ENCODE results near the gene CYP4B1. TPM values are rescaled to one million over a fixed set of nuclear protein-coding genes. Genes with fewer than 3 reads are reported as not detected.
"Not testable (repeated sequence)": the region's sequence is repeated elsewhere in the genome, so short reads cannot be mapped to it uniquely, and the experiment has no call there.

Gene CYP4B1
- total RNA-seq, 2 donors from 2014 or later = 41.4 to 73.3 TPM

DNA sequence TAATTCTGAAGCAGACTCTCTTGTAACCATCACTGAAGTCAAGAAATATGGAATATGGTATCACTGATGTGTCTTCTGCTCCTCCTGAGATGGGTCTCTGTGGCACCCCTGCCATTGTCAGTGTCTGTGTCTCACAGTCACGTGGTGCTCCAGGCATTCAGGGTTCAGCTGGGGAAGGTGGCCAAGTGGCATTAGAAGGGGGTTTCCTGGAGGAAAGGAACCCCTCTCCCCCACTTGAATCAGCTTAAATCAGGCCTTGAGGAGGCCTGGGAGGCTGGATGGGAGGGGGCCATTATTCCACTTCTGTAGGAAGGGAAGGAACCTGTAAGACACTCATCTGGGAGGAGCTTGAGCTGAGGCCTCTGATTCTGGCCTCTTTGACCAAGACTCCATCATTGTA is 20.5 kb downstream of the CYP4B1 start:
- no peak for DNase-seq (ENCODE audit: low spot score)
- no peak for TF ChIP-seq POLR2A (IDR thresholded peaks at IDR 0.05)
- TF ChIP-seq POLR2AphosphoS5 (IDR thresholded peaks at IDR 0.05) = no peak
- TF ChIP-seq, protein P1, sequence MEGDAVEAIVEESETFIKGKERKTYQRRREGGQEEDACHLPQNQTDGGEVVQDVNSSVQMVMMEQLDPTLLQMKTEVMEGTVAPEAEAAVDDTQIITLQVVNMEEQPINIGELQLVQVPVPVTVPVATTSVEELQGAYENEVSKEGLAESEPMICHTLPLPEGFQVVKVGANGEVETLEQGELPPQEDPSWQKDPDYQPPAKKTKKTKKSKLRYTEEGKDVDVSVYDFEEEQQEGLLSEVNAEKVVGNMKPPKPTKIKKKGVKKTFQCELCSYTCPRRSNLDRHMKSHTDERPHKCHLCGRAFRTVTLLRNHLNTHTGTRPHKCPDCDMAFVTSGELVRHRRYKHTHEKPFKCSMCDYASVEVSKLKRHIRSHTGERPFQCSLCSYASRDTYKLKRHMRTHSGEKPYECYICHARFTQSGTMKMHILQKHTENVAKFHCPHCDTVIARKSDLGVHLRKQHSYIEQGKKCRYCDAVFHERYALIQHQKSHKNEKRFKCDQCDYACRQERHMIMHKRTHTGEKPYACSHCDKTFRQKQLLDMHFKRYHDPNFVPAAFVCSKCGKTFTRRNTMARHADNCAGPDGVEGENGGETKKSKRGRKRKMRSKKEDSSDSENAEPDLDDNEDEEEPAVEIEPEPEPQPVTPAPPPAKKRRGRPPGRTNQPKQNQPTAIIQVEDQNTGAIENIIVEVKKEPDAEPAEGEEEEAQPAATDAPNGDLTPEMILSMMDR (IDR thresholded peaks at IDR 0.05) = no peak
- H3K4me1 ChIP-seq (replicated peaks) = no peaks in the 10 kb centered on the region
- H3K36me3 ChIP-seq = no peaks in the 10 kb centered on the region
- no peaks in the 10 kb centered on the region for H3K9me3 ChIP-seq
- intact Hi-C loops (cut with DNase I) = no loop called here
- no peak overlapping the region for H3K27ac ChIP-seq
- no peak overlapping the region for H3K4me3 ChIP-seq
- no peaks in the 10 kb centered on the region for H3K27me3 ChIP-seq (replicated peaks; ENCODE audit: insufficient read depth)
- 69% methylated on average over 1 of the region's 1 CpG for WGBS

DNA sequence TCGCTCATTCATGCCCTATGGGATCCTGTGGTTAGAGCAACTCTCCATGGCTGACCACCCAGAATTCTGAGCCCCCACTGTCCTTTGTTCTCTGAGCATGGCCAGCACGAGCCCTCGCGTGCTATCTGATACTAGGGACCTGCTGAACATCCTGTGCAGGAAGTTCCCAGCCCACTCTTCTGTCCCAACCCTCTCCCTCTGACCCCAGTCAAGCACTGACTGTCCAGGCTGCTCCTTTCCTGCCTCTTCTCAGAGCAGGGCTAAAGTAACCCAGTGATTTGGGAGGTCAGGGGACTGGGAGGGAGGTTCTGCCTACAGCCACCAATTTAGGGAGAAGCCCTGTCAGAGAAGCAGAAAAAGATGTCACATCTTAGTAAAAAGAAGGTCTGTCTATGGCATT is 21.2 kb downstream of the CYP4B1 start:
- H3K9me3 ChIP-seq = no peaks in the 10 kb centered on the region
- H3K36me3 ChIP-seq = no peaks in the 10 kb centered on the region
- TF ChIP-seq, protein P1 (IDR thresholded peaks at IDR 0.05) = no peak
- TF ChIP-seq POLR2AphosphoS5 (IDR thresholded peaks at IDR 0.05) = no peak
- TF ChIP-seq POLR2A (IDR thresholded peaks at IDR 0.05) = no peak
- H3K27ac ChIP-seq = no peak overlapping the region
- intact Hi-C loops (cut with DNase I) = no loop called here
- no peak for DNase-seq (ENCODE audit: low spot score)
- 70% methylated on average over 4 of the region's 4 CpGs for WGBS
- H3K4me1 ChIP-seq (replicated peaks) = no peaks in the 10 kb centered on the region
- no peaks in the 10 kb centered on the region for H3K27me3 ChIP-seq (replicated peaks; ENCODE audit: insufficient read depth)
- H3K4me3 ChIP-seq = no peak overlapping the region

DNA sequence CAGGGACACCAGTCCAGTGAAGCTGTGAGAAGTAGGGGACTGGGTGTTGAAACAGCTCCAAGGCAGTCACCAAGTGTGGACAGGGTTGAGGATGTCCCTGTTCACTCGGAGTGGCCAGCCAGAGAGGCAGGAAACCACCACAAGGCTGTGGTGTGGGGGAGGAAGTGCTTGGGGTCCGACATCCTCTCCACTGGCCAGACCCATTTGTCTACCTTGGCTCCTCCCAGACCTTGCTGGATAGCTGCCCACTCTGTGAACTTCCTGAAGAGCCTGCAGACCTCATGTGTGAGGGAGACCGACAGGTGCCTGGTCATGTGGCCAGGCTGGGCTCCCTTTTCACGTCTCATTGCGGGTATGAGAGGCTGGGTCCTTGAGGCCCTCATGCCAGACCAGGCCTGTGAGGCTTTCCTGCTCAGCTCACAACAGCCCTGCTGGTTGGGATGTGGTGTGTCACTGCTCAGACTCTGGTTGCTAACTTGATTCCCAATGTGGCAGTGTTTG is 21.8 kb downstream of the CYP4B1 start:
- TF ChIP-seq POLR2A (IDR thresholded peaks at IDR 0.05) (no peak), POLR2AphosphoS5 (IDR thresholded peaks at IDR 0.05) (no peak)
- TF ChIP-seq, protein P1 (IDR thresholded peaks at IDR 0.05) = no peak
- no peaks in the 10 kb centered on the region for H3K9me3 ChIP-seq
- H3K4me1 ChIP-seq (replicated peaks) = no peaks in the 10 kb centered on the region
- 85% methylated on average over 5 of the region's 5 CpGs for WGBS
- H3K27me3 ChIP-seq (replicated peaks; ENCODE audit: insufficient read depth) = no peaks in the 10 kb centered on the region
- no peak for DNase-seq (ENCODE audit: low spot score)
- no peaks in the 10 kb centered on the region for H3K36me3 ChIP-seq
- intact Hi-C loops (cut with DNase I) = no loop called here
- H3K27ac ChIP-seq = no peak overlapping the region
- no peak overlapping the region for H3K4me3 ChIP-seq

DNA sequence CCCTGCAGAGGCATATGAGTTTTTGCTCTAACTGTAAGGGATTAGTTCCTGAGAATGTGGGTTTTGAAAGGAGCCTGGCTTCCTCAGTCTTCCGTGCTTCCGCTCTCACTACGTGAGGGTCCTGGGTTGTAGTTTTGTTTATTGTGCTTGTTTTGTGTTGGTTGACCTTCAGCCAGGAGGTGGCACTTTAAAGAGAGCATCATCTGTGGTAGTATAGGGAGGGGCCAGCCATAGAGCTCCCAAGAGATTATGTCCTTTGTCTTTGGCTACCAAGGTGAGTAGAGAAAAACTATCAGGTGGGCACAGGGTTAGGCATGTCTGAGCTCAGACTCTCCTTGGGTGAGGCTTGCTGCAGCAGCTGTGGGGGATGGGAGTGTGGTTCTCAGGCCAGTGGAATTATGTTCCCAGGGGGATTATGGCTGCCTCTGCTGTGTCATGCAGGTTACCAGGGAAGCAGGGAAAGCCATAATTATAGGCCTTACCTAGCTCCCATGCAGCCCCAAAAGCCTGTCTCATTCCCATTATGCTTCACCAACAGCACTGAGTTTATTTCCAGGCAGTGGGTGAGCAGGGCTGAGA is 23.5 kb downstream of the CYP4B1 start:
- Histone ChIP-seq H3K4me1 (replicated peaks) (no peaks in the 10 kb centered on the region), H3K4me3 (no peak overlapping the region), H3K27me3 (replicated peaks; ENCODE audit: insufficient read depth) (no peaks in the 10 kb centered on the region), H3K9me3 (no peaks in the 10 kb centered on the region), H3K27ac (no peak overlapping the region), H3K36me3 (no peaks in the 10 kb centered on the region)
- TF ChIP-seq, protein P1 (IDR thresholded peaks at IDR 0.05) = no peak
- no peak for TF ChIP-seq POLR2AphosphoS5 (IDR thresholded peaks at IDR 0.05)
- TF ChIP-seq POLR2A (IDR thresholded peaks at IDR 0.05) = no peak
- no peak for DNase-seq (ENCODE audit: low spot score)
- intact Hi-C loops (cut with DNase I) = no loop called here
- 86% methylated on average over 3 of the region's 3 CpGs for WGBS

DNA sequence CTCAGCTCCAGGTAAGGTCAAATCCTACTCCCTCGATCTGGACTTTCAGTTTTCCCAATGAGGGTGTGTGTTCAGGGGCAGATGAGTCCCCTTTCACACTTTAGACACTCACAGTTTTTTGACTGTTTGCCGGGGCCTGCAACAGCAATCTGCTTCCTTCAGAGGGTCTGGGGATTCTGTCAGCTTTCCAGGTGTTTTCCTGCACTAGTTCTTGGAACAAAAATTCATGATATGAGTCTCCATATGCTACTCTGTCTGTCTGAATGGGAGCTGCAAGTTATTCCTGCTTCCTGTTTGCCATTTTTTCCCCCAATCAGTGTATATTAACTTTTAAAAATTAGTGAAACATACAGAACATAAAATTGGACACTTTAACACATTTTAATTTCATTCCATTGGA is 24.3 kb downstream of the CYP4B1 start:
- TF ChIP-seq POLR2AphosphoS5 (IDR thresholded peaks at IDR 0.05) (no peak), POLR2A (IDR thresholded peaks at IDR 0.05) (no peak)
- TF ChIP-seq, protein P1 (IDR thresholded peaks at IDR 0.05) = no peak

DNA sequence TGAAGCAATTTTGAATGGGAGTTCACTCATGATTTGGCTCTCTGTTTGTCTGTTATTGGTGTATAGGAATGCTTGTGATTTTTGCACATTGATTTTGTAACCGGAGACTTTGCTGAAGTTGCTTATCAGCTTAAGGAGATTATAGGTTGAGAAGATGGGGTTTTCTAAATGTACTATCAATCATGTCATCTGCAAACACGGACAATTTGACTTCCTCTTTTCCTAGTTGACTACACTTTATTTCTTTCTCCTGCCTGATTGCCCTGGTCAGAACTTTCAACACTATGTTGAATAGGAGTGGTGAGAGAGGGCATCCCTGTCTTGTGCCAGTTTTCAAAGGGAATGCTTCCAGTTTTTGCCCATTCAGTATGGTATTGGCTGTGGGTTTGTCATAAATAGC is 28.0 kb downstream of the CYP4B1 start:
- DNase-seq (ENCODE audit: low spot score); intact Hi-C loops (cut with DNase I); H3K36me3 ChIP-seq; H3K27ac ChIP-seq; H3K4me3 ChIP-seq; H3K4me1 ChIP-seq (replicated peaks); H3K9me3 ChIP-seq; H3K27me3 ChIP-seq (replicated peaks; ENCODE audit: insufficient read depth): not testable (repeated sequence)
- WGBS = 73% methylated on average over 2 of the region's 2 CpGs

More for the DNA sequence above, 24.3 kb downstream of the CYP4B1 start:
- H3K27ac ChIP-seq = no peak overlapping the region
- no peak for DNase-seq (ENCODE audit: low spot score)
- no peaks in the 10 kb centered on the region for H3K4me1 ChIP-seq (replicated peaks)
- H3K27me3 ChIP-seq (replicated peaks; ENCODE audit: insufficient read depth) = no peaks in the 10 kb centered on the region
- no peaks in the 10 kb centered on the region for H3K9me3 ChIP-seq
- WGBS = 38% methylated on average over 2 of the region's 2 CpGs
- H3K36me3 ChIP-seq = no peaks in the 10 kb centered on the region
- intact Hi-C loops (cut with DNase I) = no loop called here
- H3K4me3 ChIP-seq = no peak overlapping the region
